WTC11 (cell line): Measurements from ENCODE around the gene FTCD.
A peak's percentile ranks its signal among the peaks of the same experiment; 100 is the strongest.
"Not testable (repeated sequence)": the region's sequence is repeated elsewhere in the genome, so short reads cannot be mapped to it uniquely, and the experiment has no call there.

Source experiments
- CTCF ChIP-seq: fragments of 200-600 bp; IDR thresholded peaks from 2 replicates; pipeline ENCODE4 v1.8.0; 2022; ENCODE audit warnings: antibody characterized with exemption
- IRF1 ChIP-seq: sonication (generic); formaldehyde crosslinking; IDR thresholded peaks from 2 replicates; pipeline ENCODE4 v1.8.0; 2023; ENCODE audit warnings: missing genetic modification reagents
- NFYB ChIP-seq: sonication (generic); formaldehyde crosslinking; conservative IDR thresholded peaks from 2 replicates; pipeline ENCODE4 v1.8.0; 2022; ENCODE audit warnings: low read depth, missing genetic modification reagents

GRCh38 chr21:46147429-46147828 lies 8.0 kb downstream of the FTCD start:
- TF ChIP-seq IRF1, NFYB (CRISPR knock-in tag): not testable (repeated sequence)
- TF ChIP-seq CTCF, result peak; percentile 30; the same call in 1 of the 2 replicates
